Smooth muscle cell (in vitro differentiated cells): ENCODE data around the gene CALHM2. TPM values are rescaled to one million over a fixed set of nuclear protein-coding genes. Genes with fewer than 3 reads are reported as not detected.

Experiments used
- DNase-seq: peaks from one replicate; lab custom pipeline; 2025; ENCODE audit not compliant: unreplicated experiment; lab: John Stamatoyannopoulos, UW
- H2AFZ ChIP-seq: fragments of 200-600 bp; sonication (generic); 2 replicates; pipeline ENCODE4 v1.6.0; 2016; ENCODE audit warnings: antibody characterized with exemption, low read depth, mild to moderate bottlenecking
- H3F3A ChIP-seq: fragments of 200-600 bp; sonication (generic); 2 replicates; pipeline ENCODE4 v1.6.0; 2017; ENCODE audit warnings: antibody characterized with exemption, low read depth
- H3K27ac ChIP-seq: fragments of 200-600 bp; sonication (generic); 2 replicates; pipeline ENCODE4 v1.5.1; 2016; ENCODE audit warnings: low read depth, mild to moderate bottlenecking
- H3K27me3 ChIP-seq: fragments of 200-600 bp; sonication (generic); 2 replicates; pipeline ENCODE4 v1.6.1; 2016; ENCODE audit warnings: low read depth, mild to moderate bottlenecking
- H3K36me3 ChIP-seq: fragments of 200-600 bp; sonication (generic); 2 replicates; pipeline ENCODE4 v1.5.1; 2016; ENCODE audit warnings: low read depth
- H3K4me1 ChIP-seq: fragments of 200-600 bp; sonication (generic); 2 replicates; pipeline ENCODE4 v1.5.1; 2016; ENCODE audit warnings: low read depth
- H3K4me2 ChIP-seq: fragments of 200-600 bp; sonication (generic); 2 replicates; pipeline ENCODE4 v1.6.0; 2016; ENCODE audit warnings: mild to moderate bottlenecking
- H3K4me3 ChIP-seq: fragments of 200-600 bp; sonication (generic); 2 replicates; pipeline ENCODE4 v1.5.1; 2016; ENCODE audit warnings: mild to moderate bottlenecking
- H3K79me2 ChIP-seq: fragments of 200-600 bp; sonication (generic); 2 replicates; pipeline ENCODE4 v1.6.0; 2016; ENCODE audit warnings: low read depth, mild to moderate bottlenecking
- H3K9ac ChIP-seq: fragments of 200-600 bp; sonication (generic); 2 replicates; pipeline ENCODE4 v1.6.0; 2016; ENCODE audit warnings: low read depth
- H3K9me3 ChIP-seq: fragments of 200-600 bp; sonication (generic); replicated peaks from 2 replicates; pipeline ENCODE4 v1.5.1; 2016; ENCODE audit warnings: low read depth
- H4K20me1 ChIP-seq: fragments of 200-600 bp; sonication (generic); 2 replicates; pipeline ENCODE4 v1.6.0; 2016; ENCODE audit warnings: low read depth
- WGBS: methylation state at CpG from one replicate; pipeline ENCODE4 v1.1.7; 2016; ENCODE audit warnings: low lambda C conversion rate; 5-methylcytosine and 5-hydroxymethylcytosine counted together
- polyA plus RNA-seq: library from polyadenylated mRNA; unstranded; fragments of >200 nt; fragmentation: Nextera tagmentation; extraction: Ambion mirVana; gene quantifications from 2 replicates; pipeline ENCODE4 v1.2.1, GENCODE V29; 2016
- total RNA-seq: library from RNA; depleted of rRNA; stranded (reverse); fragments of >200 nt; gene quantifications from 2 replicates; pipeline ENCODE4 v1.2.3, GENCODE V29; 2014
- TF ChIP-seq, protein P1 (sequence below): fragments of 200-600 bp; sonication (generic); IDR thresholded peaks from 2 replicates; pipeline ENCODE4 v1.5.1; 2017; ENCODE audit warnings: borderline replicate concordance, mild to moderate bottlenecking, antibody characterized with exemption; ENCODE audit not compliant: insufficient read depth, poor library complexity, severe bottlenecking

Gene CALHM2
- total and polyA plus RNA-seq, 2 experiments from 2014 or later, result 3.1 to 8.6 TPM

DNA sequence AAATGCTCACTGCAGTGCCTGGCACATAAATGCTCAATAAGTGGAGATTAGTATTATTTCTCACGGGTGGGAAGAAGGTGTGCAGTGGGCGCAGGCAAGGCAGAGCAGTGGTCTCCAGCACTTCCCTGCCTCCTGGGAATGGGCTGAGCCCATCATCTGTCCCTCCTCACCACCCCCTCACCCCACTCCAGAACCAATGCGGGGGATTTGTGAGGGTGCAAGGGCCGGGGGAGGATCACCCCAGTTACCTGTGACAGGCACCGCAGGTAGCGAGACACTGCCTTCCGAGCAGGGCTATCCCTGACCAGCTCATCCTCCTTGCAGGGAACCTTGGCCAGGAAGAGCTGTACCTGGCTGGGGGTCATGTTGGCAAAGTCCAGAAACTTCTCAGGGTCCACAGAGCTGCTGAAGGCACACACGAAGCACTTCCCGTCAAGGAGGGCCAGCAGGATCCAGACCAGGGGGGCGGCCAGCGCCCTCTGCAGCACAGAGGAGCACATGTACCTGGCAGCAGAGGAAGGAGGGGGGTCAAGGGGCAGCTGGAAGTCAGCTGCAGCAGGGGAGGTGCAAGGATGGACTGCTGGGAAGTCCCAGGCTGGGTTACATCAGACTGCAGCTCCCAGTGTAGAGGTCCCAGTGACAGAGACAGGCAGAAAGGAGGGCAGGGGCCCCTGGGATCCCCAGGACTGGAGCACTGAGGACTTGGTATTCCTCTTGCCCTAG lies 24.0 kb upstream of the CALHM2 start:
- TF ChIP-seq, protein P1, sequence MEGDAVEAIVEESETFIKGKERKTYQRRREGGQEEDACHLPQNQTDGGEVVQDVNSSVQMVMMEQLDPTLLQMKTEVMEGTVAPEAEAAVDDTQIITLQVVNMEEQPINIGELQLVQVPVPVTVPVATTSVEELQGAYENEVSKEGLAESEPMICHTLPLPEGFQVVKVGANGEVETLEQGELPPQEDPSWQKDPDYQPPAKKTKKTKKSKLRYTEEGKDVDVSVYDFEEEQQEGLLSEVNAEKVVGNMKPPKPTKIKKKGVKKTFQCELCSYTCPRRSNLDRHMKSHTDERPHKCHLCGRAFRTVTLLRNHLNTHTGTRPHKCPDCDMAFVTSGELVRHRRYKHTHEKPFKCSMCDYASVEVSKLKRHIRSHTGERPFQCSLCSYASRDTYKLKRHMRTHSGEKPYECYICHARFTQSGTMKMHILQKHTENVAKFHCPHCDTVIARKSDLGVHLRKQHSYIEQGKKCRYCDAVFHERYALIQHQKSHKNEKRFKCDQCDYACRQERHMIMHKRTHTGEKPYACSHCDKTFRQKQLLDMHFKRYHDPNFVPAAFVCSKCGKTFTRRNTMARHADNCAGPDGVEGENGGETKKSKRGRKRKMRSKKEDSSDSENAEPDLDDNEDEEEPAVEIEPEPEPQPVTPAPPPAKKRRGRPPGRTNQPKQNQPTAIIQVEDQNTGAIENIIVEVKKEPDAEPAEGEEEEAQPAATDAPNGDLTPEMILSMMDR, result no peak
- Histone ChIP-seq H3K9me3 (no peaks in the 10 kb centered on the region), H3K9ac (no peak overlapping the region), H4K20me1 (no peaks in the 10 kb centered on the region), H3F3A (no peaks in the 10 kb centered on the region), H3K27me3 (no peaks in the 10 kb centered on the region), H3K4me1 (peaks cover 4% of the 10 kb centered on the region), H3K27ac (no peak overlapping the region), H3K36me3 (no peaks in the 10 kb centered on the region), H3K4me3 (no peak overlapping the region), H2AFZ (no peak overlapping the region), H3K79me2 (no peaks in the 10 kb centered on the region), H3K4me2 (no peak overlapping the region)
- no peak for DNase-seq
- 65% methylated on average over 11 of the region's 11 CpGs for WGBS

DNA sequence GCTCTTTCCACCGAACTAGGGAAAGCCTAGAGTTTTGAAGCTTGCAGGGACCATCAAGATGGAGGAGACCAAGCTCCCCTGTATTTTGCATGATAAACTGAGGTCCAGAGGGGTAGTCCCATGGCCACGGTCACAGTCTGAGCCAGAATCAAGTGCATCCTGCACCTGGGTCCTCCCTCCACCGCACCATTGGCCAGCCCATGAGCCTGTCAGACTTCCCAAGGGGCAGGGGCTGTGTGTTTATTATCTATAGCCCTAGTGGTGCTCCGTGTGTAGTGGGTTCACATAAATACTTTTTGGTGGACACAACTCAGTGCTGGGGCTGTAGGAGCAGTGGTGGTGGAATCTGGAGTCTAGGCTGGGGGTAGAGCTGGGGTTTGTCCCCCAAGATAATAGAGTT lies 23.3 kb upstream of the CALHM2 start:
- Histone ChIP-seq H3K9me3 (no peaks in the 10 kb centered on the region), H3K4me3 (no peak overlapping the region), H3K79me2 (no peaks in the 10 kb centered on the region), H3K4me2 (no peak overlapping the region), H3K4me1 (peaks cover 6% of the 10 kb centered on the region), H3K9ac (no peak overlapping the region), H4K20me1 (no peaks in the 10 kb centered on the region), H2AFZ (no peak overlapping the region), H3K27ac (no peak overlapping the region), H3K27me3 (no peaks in the 10 kb centered on the region), H3F3A (no peaks in the 10 kb centered on the region), H3K36me3 (no peaks in the 10 kb centered on the region)
- 86% methylated on average over 4 of the region's 4 CpGs for WGBS
- no peak for DNase-seq
- TF ChIP-seq, protein P1, result no peak

DNA sequence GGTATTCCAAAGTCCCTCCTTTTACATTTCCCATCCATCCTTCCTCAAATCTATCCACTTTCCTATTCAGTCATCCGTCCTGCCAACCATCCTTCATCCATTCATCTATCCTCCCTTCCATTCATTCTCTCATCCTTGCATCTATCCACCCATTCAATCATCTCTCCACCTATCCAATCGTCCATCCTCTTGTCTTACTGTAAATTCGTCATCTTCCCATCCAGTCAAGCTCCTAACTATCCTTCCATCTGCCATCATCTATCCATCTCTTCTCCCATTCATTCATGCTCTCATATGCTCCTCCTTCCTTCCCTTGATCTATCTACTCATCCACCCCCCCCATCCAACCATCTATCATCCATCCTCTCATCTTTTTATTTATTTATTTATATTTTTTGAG lies 21.9 kb upstream of the CALHM2 start:
- Histone ChIP-seq H3K79me2 (no peaks in the 10 kb centered on the region), H3K4me2 (no peak overlapping the region), H3F3A (no peaks in the 10 kb centered on the region), H3K27ac (no peak overlapping the region), H4K20me1 (no peaks in the 10 kb centered on the region), H3K4me1 (peaks cover 6% of the 10 kb centered on the region), H3K27me3 (no peaks in the 10 kb centered on the region), H3K4me3 (no peak overlapping the region), H3K36me3 (no peaks in the 10 kb centered on the region), H3K9me3 (no peaks in the 10 kb centered on the region), H2AFZ (no peak overlapping the region), H3K9ac (no peak overlapping the region)
- TF ChIP-seq, protein P1, result no peak
- no peak for DNase-seq
- 85% methylated on average over 3 of the region's 3 CpGs for WGBS

DNA sequence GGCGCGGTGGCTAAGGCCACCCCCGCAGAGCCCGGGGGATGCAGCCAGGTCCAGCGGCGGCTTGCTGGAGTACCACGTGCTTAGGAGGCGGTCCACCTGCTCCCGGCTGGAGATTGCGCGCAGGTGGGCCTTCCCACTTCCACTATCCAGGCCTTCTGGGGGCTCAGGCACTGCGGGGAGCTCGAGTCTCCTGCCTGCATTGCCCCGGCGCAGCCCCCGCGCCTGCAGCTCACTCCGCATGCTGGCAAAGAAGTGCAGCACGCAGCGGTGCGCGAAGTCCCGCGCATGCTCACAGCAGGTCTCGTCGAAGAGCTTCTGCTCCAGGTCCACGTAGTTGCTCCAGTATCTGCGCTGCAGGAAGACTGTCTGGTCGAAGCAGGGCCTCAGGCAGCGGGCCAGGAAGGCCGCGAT lies 21.1 kb upstream of the CALHM2 start:
- H3K9me3 ChIP-seq, result no peaks in the 10 kb centered on the region

More for the DNA sequence above, 21.1 kb upstream of the CALHM2 start:
- TF ChIP-seq, protein P1, result no peak
- no peak overlapping the region for H3K27ac ChIP-seq
- DNase-seq, result no peak
- H3K4me1 ChIP-seq, result peaks cover 6% of the 10 kb centered on the region
- no peaks in the 10 kb centered on the region for H3K79me2 ChIP-seq
- H4K20me1 ChIP-seq, result no peaks in the 10 kb centered on the region
- no peaks in the 10 kb centered on the region for H3K27me3 ChIP-seq
- no peak overlapping the region for H3K4me3 ChIP-seq
- 96% methylated on average over 32 of the region's 32 CpGs for WGBS
- H3K4me2 ChIP-seq, result no peak overlapping the region
- no peaks in the 10 kb centered on the region for H3K36me3 ChIP-seq
- H2AFZ ChIP-seq, result no peak overlapping the region
- H3K9ac ChIP-seq, result no peak overlapping the region
- no peaks in the 10 kb centered on the region for H3F3A ChIP-seq
